HepG2 (cell line): ENCODE results near the gene TXNIP. TPM values are rescaled to one million over a fixed set of nuclear protein-coding genes. Genes with fewer than 3 reads are reported as not detected.

Experiments
- ATAC-seq: fragments of 200-7000 bp; cut with Tn5 transposase; 3 replicates; pipeline ENCODE4 v1.9.1; 2020; ENCODE audit warnings: mild to moderate bottlenecking, moderate library complexity
- BruUV-seq: library from RNA; stranded (reverse); fragments of 400-500 nt; replicated peaks from 2 replicates; lab custom pipeline; 2021; lab: Mats Ljungman, UMichigan
- CTCF ChIA-PET: fragments of 300-600 bp; formaldehyde crosslinking; extraction: SDS; loops from one replicate; lab custom pipeline; 2021; ENCODE audit warnings: low total read pairs, inconsistent platforms, low intra/inter-chr PET ratio; lab: Yijun Ruan, JAX
- POLR2A ChIA-PET: fragments of 350-600 bp; sonication (Branson Sonifier 250); formaldehyde crosslinking; loops from one replicate; lab custom pipeline; 2020; ENCODE audit warnings: antibody characterized with exemption, inconsistent platforms; lab: Yijun Ruan, JAX
- DNase-seq: peaks from one replicate; pipeline ENCODE4 v3.0.0-alpha.2; 2015; ENCODE audit warnings: low spot score
- FAIRE-seq: peaks from 3 replicates; lab custom pipeline; 2011; peaks lifted over from hg19 to GRCh38; lab: Jason Lieb, UNC
- H2AFZ ChIP-seq: one replicate; pipeline ENCODE4 v1.6.1; 2011; ENCODE audit warnings: low read length, inconsistent platforms
- H3K27ac ChIP-seq: fragments of 300-600 bp; 3 replicates; pipeline ENCODE4 v1.8.0; 2011; ENCODE audit warnings: mixed run types, mild to moderate bottlenecking, mixed read lengths, low read length, inconsistent platforms; ENCODE audit not compliant: insufficient read depth; ENCODE audit errors: extremely low read length
- H3K27me3 ChIP-seq, 2 experiments: fragments of 200-600 bp in 1 of 2; 2 replicates in 1 of 2; 3 replicates in 1 of 2; pipeline versions ENCODE4 v1.6.0 to v1.8.0; 2011; ENCODE audit warnings: low read length in 2 of 2, mild to moderate bottlenecking in 2 of 2, moderate library complexity in 2 of 2, inconsistent platforms in 1 of 2; ENCODE audit not compliant: insufficient read depth in 2 of 2, control insufficient read depth in 1 of 2
- H3K36me3 ChIP-seq, 2 experiments: fragments of 200-600 bp in 1 of 2; replicated peaks in 1 of 2; 2 replicates in 1 of 2; 3 replicates in 1 of 2; pipeline versions ENCODE4 v1.5.1 to v1.8.0; 2011; ENCODE audit warnings: low read length in 2 of 2, inconsistent platforms in 1 of 2; ENCODE audit not compliant: insufficient read depth in 2 of 2, control insufficient read depth in 1 of 2
- H3K4me1 ChIP-seq: 2 replicates; pipeline ENCODE4 v1.5.1; 2012; ENCODE audit warnings: low read length, inconsistent platforms; ENCODE audit not compliant: insufficient read depth
- H3K4me2 ChIP-seq: 2 replicates; pipeline ENCODE4 v1.6.0; 2011; ENCODE audit warnings: low read depth, low read length, inconsistent platforms
- H3K4me3 ChIP-seq, 3 experiments: fragments of 200-600 bp in 1 of 3; sonication (generic), shearing (Covaris generic) in 1 of 3; replicated peaks in 1 of 3; 2 replicates each; pipeline ENCODE4 v1.5.1; 2011 to 2016; ENCODE audit warnings: low read length in 3 of 3, inconsistent platforms in 2 of 3, low read depth in 2 of 3, mild to moderate bottlenecking in 2 of 3, control low read depth in 1 of 3, mixed read lengths in 1 of 3; ENCODE audit not compliant: insufficient read depth in 1 of 3
- H3K79me2 ChIP-seq: one replicate; pipeline ENCODE4 v1.6.1; 2011; ENCODE audit warnings: low read length, inconsistent platforms; ENCODE audit not compliant: insufficient read depth
- H3K9ac ChIP-seq: 2 replicates; pipeline ENCODE4 v1.6.0; 2011; ENCODE audit warnings: mild to moderate bottlenecking, low read depth, low read length, inconsistent platforms; ENCODE audit not compliant: insufficient read depth
- H3K9me3 ChIP-seq: 2 replicates; pipeline ENCODE4 v1.5.1; 2012; ENCODE audit warnings: mild to moderate bottlenecking, low read length
- H4K20me1 ChIP-seq: 2 replicates; pipeline ENCODE4 v1.6.0; 2011; ENCODE audit warnings: inconsistent platforms, mild to moderate bottlenecking, low read length, moderate library complexity; ENCODE audit not compliant: insufficient read depth
- AKAP8 ChIP-seq: sonication (generic); formaldehyde crosslinking; IDR thresholded peaks from 2 replicates; pipeline ENCODE4 v1.5.1; 2020; ENCODE audit warnings: mild to moderate bottlenecking, missing genetic modification reagents
- ARHGAP35 ChIP-seq: sonication (generic); formaldehyde crosslinking; IDR thresholded peaks from 2 replicates; pipeline ENCODE4 v1.9.0; 2022; ENCODE audit warnings: mild to moderate bottlenecking, inconsistent platforms, moderate library complexity, missing genetic modification reagents, borderline replicate concordance
- BORCS8-MEF2B ChIP-seq: sonication (generic); formaldehyde crosslinking; IDR thresholded peaks from 2 replicates; pipeline ENCODE4 v1.8.0; 2022; ENCODE audit warnings: mild to moderate bottlenecking, missing genetic modification reagents
- CEBPG ChIP-seq: IDR thresholded peaks from 2 replicates; pipeline ENCODE4 v1.6.1; 2016
- FIP1L1 ChIP-seq: fragments of 200-400 bp; formaldehyde crosslinking; IDR thresholded peaks from 2 replicates; pipeline ENCODE4 v1.6.1; 2018; ENCODE audit warnings: low read depth, mild to moderate bottlenecking, low read length, moderate library complexity, borderline replicate concordance; ENCODE audit not compliant: insufficient read depth
- GTF3A ChIP-seq: sonication (generic); formaldehyde crosslinking; conservative IDR thresholded peaks from 2 replicates; pipeline ENCODE4 v1.4.0; 2020; ENCODE audit warnings: mild to moderate bottlenecking, missing genetic modification reagents
- NR2F2 ChIP-seq: IDR thresholded peaks from 2 replicates; pipeline ENCODE4 v1.6.1; 2012; ENCODE audit warnings: low read depth, inconsistent platforms, borderline replicate concordance
- NR2F6 ChIP-seq, 2 experiments: IDR thresholded peaks; 2 replicates each; pipeline ENCODE4 v1.6.1; 2016; ENCODE audit warnings: antibody characterized with exemption in 1 of 2, mild to moderate bottlenecking in 1 of 2
- RFX5 ChIP-seq: IDR thresholded peaks from 2 replicates; pipeline ENCODE4 v1.6.1; 2011; ENCODE audit warnings: low read depth, low read length, improper control_type of control experiment
- SRF ChIP-seq: IDR thresholded peaks from 2 replicates; pipeline ENCODE4 v1.6.1; 2011; ENCODE audit warnings: mild to moderate bottlenecking, low read depth, low read length, moderate library complexity
- SSRP1 ChIP-seq: IDR thresholded peaks from 2 replicates; pipeline ENCODE4 v1.6.1; 2016; ENCODE audit warnings: control low read depth
- SUZ12 ChIP-seq: fragments of 150-350 bp; IDR thresholded peaks from 2 replicates; pipeline ENCODE4 v1.6.1; 2014; ENCODE audit warnings: low read depth, low read length
- ZNF20 ChIP-seq: sonication (generic); formaldehyde crosslinking; IDR thresholded peaks from 2 replicates; pipeline ENCODE4 v1.4.0; 2020; ENCODE audit warnings: mild to moderate bottlenecking, moderate library complexity, missing genetic modification reagents
- ZNF3 ChIP-seq: IDR thresholded peaks from 2 replicates; pipeline ENCODE4 v1.7.0; 2017; ENCODE audit warnings: inconsistent platforms
- ZNF460 ChIP-seq: sonication (generic); formaldehyde crosslinking; IDR thresholded peaks from 2 replicates; pipeline ENCODE4 v1.5.1; 2020; ENCODE audit warnings: missing genetic modification reagents, mild to moderate bottlenecking, borderline replicate concordance
- WGBS: methylation state at CpG from one replicate; pipeline ENCODE4 v1.1.6; 2017; ENCODE audit warnings: low lambda C conversion rate; 5-methylcytosine and 5-hydroxymethylcytosine counted together
- in situ Hi-C: cut with HindIII; loops from 2 replicates; pipeline ENCODE4 v1.10.0; 2017; ENCODE audit warnings: low pct_unique_long_range_greater_than_20kb; ENCODE audit not compliant: extremely low pct_ligation_motif_present
- intact Hi-C: fragments of 100-400 bp; cut with micrococcal nuclease; formaldehyde crosslinking; loops from one replicate; pipeline ENCODE4 v1.10.0; 2022; ENCODE audit not compliant: unreplicated experiment
- polyA plus RNA-seq, 8 experiments: library from polyadenylated mRNA; depleted of rRNA in 3 of 8; stranded (reverse) in 7 of 8; unstranded in 1 of 8; fragments of >200 nt; fragmentation: Illumina TruSeq in 4 of 8; extraction: Trizol in 4 of 8; gene quantifications; 2 replicates each; pipeline versions ENCODE4 v1.2.1 to v1.2.3, GENCODE V29; 2011 to 2016; ENCODE audit warnings: low read depth in 4 of 8, missing spikeins in 1 of 8, mixed read lengths in 1 of 8; ENCODE audit not compliant: insufficient read depth in 1 of 8
- total RNA-seq, 5 experiments: library from RNA; depleted of rRNA; stranded (reverse); fragments of >200 nt; fragmentation: Illumina TruSeq; extraction: Trizol; gene quantifications; 2 replicates each; pipeline ENCODE4 v1.2.3, GENCODE V29; 2016; ENCODE audit warnings: low read depth in 1 of 5
- TF ChIP-seq, protein P1 (sequence below): sonication (generic); formaldehyde crosslinking; IDR thresholded peaks from 2 replicates; pipeline ENCODE4 v1.8.0; 2022; ENCODE audit warnings: low read depth, missing genetic modification reagents
- TF ChIP-seq, protein P2 (sequence below), 2 experiments: fragments of 450-650 bp in 1 of 2; sonication (generic) in 1 of 2; formaldehyde crosslinking; IDR thresholded peaks; 2 replicates each; pipeline versions ENCODE4 v1.5.0 to v1.8.0; 2020 to 2022; ENCODE audit warnings: mild to moderate bottlenecking in 1 of 2, missing genetic modification reagents in 1 of 2
- TF ChIP-seq, protein P3 (sequence below), 2 experiments: sonication (generic) in 1 of 2; formaldehyde crosslinking in 1 of 2; IDR thresholded peaks; 2 replicates each; pipeline versions ENCODE4 v1.5.1 to v1.6.1; 2011 to 2020; ENCODE audit warnings: borderline replicate concordance in 1 of 2, low read depth in 1 of 2, low read length in 1 of 2, mild to moderate bottlenecking in 1 of 2, missing genetic modification reagents in 1 of 2, moderate library complexity in 1 of 2

TXNIP gene
- total and polyA plus RNA-seq, 2 of the 13 experiments (the other 11 are each of a cell fraction or from before 2014, with no cell fraction given) = 24.4 to 237 TPM

DNA sequence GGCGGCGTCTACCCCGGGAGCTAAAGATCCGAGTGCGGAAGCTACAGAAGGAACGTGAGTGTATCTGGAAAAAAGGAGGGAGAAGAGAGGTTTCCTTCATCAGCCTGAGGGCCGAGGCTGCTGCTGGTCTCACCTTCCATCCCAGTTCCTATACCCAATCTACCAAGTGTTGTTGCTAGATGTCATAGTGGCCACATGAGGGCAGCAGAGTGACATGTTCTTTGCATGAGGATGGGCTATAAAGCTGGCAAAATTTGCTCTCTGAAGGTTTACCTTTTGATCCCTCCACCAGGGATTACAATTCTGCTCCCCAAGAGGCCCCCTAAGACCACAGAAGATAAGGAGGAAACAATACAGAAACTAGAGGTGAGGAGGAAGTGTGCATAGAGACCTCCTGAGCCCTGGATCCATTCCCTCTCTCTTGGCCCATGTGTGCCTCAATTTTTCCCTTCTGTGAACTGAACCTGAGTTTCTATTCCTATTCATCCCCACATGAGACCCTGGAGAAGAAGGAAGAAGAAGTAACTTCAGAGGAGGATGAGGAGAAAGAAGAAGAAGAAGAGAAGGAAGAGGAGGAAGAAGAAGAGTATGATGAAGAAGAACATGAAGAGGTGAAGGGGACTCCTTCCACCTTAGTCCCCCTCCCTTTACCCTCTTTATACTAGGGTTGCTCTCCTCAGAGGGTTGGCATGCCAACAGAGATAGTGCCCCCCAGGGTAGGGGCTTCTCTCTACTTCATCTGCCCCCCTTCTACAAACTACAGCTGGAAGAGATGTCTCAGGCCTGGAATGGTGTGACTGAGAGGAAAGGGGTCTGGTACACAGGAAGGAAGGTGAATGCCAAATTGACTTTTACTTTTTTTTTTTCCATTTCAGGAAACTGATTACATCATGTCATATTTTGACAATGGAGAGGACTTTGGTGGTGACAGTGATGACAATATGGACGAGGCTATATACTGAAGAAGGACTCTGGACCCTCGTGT lies 18.6 kb downstream of the TXNIP start (continued):
- TF ChIP-seq, protein P1, sequence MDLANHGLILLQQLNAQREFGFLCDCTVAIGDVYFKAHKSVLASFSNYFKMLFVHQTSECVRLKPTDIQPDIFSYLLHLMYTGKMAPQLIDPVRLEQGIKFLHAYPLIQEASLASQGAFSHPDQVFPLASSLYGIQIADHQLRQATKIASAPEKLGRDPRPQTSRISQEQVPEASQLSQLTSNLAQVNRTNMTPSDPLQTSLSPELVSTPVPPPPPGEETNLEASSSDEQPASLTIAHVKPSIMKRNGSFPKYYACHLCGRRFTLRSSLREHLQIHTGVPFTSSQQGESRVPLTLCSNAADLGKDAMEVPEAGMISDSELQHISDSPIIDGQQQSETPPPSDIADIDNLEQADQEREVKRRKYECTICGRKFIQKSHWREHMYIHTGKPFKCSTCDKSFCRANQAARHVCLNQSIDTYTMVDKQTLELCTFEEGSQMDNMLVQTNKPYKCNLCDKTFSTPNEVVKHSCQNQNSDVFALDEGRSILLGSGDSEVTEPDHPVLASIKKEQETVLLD (CRISPR knock-in tag) = no peak
- TF ChIP-seq AKAP8 (no peak), ZNF3 (no peak), NR2F6 (IDR thresholded peaks at IDR 0.05) (no peak), NR2F6 (CRISPR knock-in tag; IDR thresholded peaks at IDR 0.05) (peak; percentile 23; the same call in 1 of the 2 replicates), SUZ12 (no peak)
- TF ChIP-seq, protein P2, sequence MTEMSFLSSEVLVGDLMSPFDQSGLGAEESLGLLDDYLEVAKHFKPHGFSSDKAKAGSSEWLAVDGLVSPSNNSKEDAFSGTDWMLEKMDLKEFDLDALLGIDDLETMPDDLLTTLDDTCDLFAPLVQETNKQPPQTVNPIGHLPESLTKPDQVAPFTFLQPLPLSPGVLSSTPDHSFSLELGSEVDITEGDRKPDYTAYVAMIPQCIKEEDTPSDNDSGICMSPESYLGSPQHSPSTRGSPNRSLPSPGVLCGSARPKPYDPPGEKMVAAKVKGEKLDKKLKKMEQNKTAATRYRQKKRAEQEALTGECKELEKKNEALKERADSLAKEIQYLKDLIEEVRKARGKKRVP (CRISPR knock-in tag; IDR thresholded peaks at IDR 0.05) = 0 out of 4 replicates have a peak, but pooled peaks of 1 of the 2 experiments have one; percentile 22

DNA sequence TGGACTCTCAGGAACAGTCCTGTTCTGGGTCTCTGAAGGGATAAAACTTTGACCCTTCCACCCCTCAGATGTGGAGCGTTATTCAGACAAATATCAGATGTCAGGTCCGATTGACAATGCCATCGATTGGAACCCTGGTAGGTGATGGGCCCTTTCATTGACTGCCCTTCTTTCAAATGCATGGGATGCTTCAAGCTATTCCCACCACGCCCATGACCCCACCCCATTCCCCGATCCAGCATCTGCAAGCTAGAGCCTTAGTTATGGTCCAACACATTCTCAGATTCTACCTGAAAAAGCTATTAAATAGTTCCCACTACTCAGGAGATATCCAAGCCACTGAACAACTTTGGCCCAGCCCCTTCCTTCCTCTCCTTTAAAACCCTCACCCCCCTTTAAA lies 19.4 kb downstream of the TXNIP start:
- ChIA-PET POLR2A (no interaction called here), CTCF (interaction anchor here (1.3 to 4.4 kb wide), 3 partner anchors 30 to 56 kb away, joined by 3 to 60 read pairs (median 23); no protein-coding TSS in a partner anchor)
- H3K4me2 ChIP-seq = no peak overlapping the region; the same call in 1 of the 2 replicates
- TF ChIP-seq RFX5 (no peak), SRF (no peak), ZNF20 (CRISPR knock-in tag) (no peak), BORCS8-MEF2B (CRISPR knock-in tag) (no peak), FIP1L1 (no peak), ARHGAP35 (CRISPR knock-in tag) (no peak), GTF3A (CRISPR knock-in tag) (no peak), NR2F2 (no peak), ZNF460 (CRISPR knock-in tag) (no peak), SSRP1 (CRISPR knock-in tag) (no peak), CEBPG (CRISPR knock-in tag) (no peak)
- TF ChIP-seq, protein P3, sequence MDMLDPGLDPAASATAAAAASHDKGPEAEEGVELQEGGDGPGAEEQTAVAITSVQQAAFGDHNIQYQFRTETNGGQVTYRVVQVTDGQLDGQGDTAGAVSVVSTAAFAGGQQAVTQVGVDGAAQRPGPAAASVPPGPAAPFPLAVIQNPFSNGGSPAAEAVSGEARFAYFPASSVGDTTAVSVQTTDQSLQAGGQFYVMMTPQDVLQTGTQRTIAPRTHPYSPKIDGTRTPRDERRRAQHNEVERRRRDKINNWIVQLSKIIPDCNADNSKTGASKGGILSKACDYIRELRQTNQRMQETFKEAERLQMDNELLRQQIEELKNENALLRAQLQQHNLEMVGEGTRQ (IDR thresholded peaks at IDR 0.05; ENCODE audit: low read depth, low read length) = no peak
- TF ChIP-seq, protein P3 (CRISPR knock-in tag; IDR thresholded peaks at IDR 0.05; ENCODE audit: borderline replicate concordance) = no peak
- H3K9me3 ChIP-seq = no peaks in the 10 kb centered on the region
- BruUV-seq = no TSS peak
- intact Hi-C loops = loop anchor here (1.0 to 5.0 kb wide), 2 partner anchors 30 to 85 kb away; no protein-coding TSS in a partner anchor
- H2AFZ ChIP-seq = no peak overlapping the region
- ATAC-seq (no peak), FAIRE-seq (no peak), DNase-seq (no peak)
- H3K36me3 ChIP-seq = no peaks in the 10 kb centered on the region
- H3K27ac ChIP-seq = no peak overlapping the region
- in situ Hi-C loops = loop anchor here (5.0 kb wide), 1 partner anchor 35 kb away; no protein-coding TSS in a partner anchor
- WGBS = 91% methylated on average over 4 of the region's 5 CpGs
- H3K4me1 ChIP-seq = peaks cover 66% of the 10 kb centered on the region
- H3K79me2 ChIP-seq = no peaks in the 10 kb centered on the region
- H3K4me3 ChIP-seq = no peak overlapping the region
- no peaks in the 10 kb centered on the region for H4K20me1 ChIP-seq
- no peaks in the 10 kb centered on the region for H3K27me3 ChIP-seq
- no peak overlapping the region for H3K9ac ChIP-seq
